ENCODE results near the gene CHCHD4.

GRCh38 chr3:14135581-14135980 lies 10.9 kb upstream of the CHCHD4 start:
- TF ChIP-seq, protein P1, sequence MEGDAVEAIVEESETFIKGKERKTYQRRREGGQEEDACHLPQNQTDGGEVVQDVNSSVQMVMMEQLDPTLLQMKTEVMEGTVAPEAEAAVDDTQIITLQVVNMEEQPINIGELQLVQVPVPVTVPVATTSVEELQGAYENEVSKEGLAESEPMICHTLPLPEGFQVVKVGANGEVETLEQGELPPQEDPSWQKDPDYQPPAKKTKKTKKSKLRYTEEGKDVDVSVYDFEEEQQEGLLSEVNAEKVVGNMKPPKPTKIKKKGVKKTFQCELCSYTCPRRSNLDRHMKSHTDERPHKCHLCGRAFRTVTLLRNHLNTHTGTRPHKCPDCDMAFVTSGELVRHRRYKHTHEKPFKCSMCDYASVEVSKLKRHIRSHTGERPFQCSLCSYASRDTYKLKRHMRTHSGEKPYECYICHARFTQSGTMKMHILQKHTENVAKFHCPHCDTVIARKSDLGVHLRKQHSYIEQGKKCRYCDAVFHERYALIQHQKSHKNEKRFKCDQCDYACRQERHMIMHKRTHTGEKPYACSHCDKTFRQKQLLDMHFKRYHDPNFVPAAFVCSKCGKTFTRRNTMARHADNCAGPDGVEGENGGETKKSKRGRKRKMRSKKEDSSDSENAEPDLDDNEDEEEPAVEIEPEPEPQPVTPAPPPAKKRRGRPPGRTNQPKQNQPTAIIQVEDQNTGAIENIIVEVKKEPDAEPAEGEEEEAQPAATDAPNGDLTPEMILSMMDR (conservative IDR thresholded peaks at IDR 0.05; ENCODE audit: low read depth, low read length), result no peak
- TF ChIP-seq EZH2 (IDR thresholded peaks at IDR 0.05; ENCODE audit: low read length, unreplicated experiment) (no peak), EZH2phosphoT487 (IDR thresholded peaks at IDR 0.05; ENCODE audit: borderline replicate concordance, low read length) (no peak)

Measured in PC-3 (cell line).